Suprapubic skin (tissue), 4 donors: Measurements from ENCODE around the gene DCTN2.

Experiments used
- EP300 ChIP-seq: sonication (generic); formaldehyde crosslinking; IDR thresholded peaks from one replicate; pipeline ENCODE4 v1.6.1; 2017; ENCODE audit warnings: antibody characterized with exemption
- POLR2A ChIP-seq, 2 donors: fragments of 450-650 bp; IDR thresholded peaks; one replicate each; pipeline ENCODE4 v1.6.1; 2017; ENCODE audit warnings: antibody characterized with exemption in 2 of 2, mild to moderate bottlenecking in 2 of 2, moderate library complexity in 2 of 2
- POLR2AphosphoS5 ChIP-seq, 3 donors: sonication (generic); formaldehyde crosslinking; IDR thresholded peaks; one replicate each; pipeline ENCODE4 v1.6.1; 2017; ENCODE audit warnings: antibody characterized with exemption in 3 of 3
- TF ChIP-seq, protein P1 (sequence below), 2 donors: fragments of 200-600 bp in 1 of 2; fragments of 450-650 bp in 1 of 2; sonication (generic) in 1 of 2; IDR thresholded peaks; one replicate each; pipeline ENCODE4 v1.5.1; 2016 to 2019; ENCODE audit warnings: antibody characterized with exemption in 2 of 2, mild to moderate bottlenecking in 1 of 2, moderate library complexity in 1 of 2

DNA sequence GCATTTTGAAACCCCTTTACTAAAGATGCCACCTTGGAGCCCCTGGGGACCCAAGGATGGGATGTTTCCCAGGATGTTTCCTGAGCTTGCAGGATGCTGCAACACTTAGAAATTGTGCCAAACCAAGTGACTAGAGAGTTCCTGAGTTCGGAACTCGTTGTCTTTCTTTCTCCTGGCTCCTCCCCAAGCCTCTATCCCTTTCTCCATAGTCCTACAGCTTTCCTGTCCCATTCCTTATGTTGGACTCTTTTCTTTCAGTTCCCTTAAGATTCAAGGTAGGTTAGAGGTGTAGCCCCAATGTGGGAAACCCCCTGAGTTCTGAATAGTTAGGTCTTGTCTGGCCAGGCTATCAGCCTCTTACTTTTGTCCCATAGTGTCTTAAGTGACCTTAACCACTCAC lies 1.5 kb upstream of the DCTN2 start:
- TF ChIP-seq POLR2A (IDR thresholded peaks at IDR 0.05) (no peak), EP300 (no peak), POLR2AphosphoS5 (IDR thresholded peaks at IDR 0.05) (no peak)
- TF ChIP-seq, protein P1, sequence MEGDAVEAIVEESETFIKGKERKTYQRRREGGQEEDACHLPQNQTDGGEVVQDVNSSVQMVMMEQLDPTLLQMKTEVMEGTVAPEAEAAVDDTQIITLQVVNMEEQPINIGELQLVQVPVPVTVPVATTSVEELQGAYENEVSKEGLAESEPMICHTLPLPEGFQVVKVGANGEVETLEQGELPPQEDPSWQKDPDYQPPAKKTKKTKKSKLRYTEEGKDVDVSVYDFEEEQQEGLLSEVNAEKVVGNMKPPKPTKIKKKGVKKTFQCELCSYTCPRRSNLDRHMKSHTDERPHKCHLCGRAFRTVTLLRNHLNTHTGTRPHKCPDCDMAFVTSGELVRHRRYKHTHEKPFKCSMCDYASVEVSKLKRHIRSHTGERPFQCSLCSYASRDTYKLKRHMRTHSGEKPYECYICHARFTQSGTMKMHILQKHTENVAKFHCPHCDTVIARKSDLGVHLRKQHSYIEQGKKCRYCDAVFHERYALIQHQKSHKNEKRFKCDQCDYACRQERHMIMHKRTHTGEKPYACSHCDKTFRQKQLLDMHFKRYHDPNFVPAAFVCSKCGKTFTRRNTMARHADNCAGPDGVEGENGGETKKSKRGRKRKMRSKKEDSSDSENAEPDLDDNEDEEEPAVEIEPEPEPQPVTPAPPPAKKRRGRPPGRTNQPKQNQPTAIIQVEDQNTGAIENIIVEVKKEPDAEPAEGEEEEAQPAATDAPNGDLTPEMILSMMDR (IDR thresholded peaks at IDR 0.05) = no peak
